Measurements from ENCODE around the gene C9orf85.

The C9orf85 gene

GRCh38 chr9:72013292-72013760, 101.9 kb downstream of the C9orf85 start:
- no peak for DNase-seq

- no peak for DNase-seq
Observed at GRCh38 chr9:72022841-72023240, 111.4 kb downstream of the C9orf85 start.

All from DMS 273 treated with DMSO at 0.1 percent for 48 hours (cell line).